ENCODE data around the gene TASP1. TPM values are rescaled to one million over a fixed set of nuclear protein-coding genes. Genes with fewer than 3 reads are reported as not detected.

The TASP1 gene
- total and polyA plus RNA-seq, 2 donors from 2014 or later, result 6.0 to 22.7 TPM

DNA sequence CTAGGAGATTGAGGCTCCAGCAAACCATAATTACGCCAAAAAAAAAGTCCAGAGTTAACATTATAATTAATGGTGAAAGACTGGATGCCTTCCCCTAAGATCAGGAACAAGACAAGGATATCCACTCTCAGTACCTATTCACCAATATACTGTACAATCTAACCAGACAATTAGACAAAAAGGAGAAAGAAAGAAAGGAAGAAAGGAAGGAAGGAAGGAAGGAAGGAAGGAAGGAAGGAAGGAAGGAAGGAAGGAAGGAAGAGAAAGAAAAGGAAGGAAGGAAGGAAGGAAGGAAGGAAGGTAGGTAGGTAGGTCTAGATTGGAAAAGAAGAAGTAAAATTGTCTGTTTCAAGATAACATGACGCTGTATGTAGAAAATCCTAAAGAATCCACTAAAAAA is 50.7 kb downstream of the TASP1 start:
- Histone ChIP-seq H3K27me3 (ENCODE audit: control insufficient read depth, insufficient read depth, low read length) (no peaks in the 10 kb centered on the region), H3K9ac (ENCODE audit: low read length in 3 of 3) (no peak overlapping the region), H3K9me3 (ENCODE audit: control insufficient read depth in 2 of 3, insufficient read depth in 1 of 3, low read length in 3 of 3) (peaks cover 0 to 4% (median 0%) of the 10 kb centered on the region in 3 donors), H3K36me3 (ENCODE audit: control insufficient read depth in 2 of 3, insufficient read depth in 3 of 3, low read length in 3 of 3) (no peaks in the 10 kb centered on the region), H3K4me1 (ENCODE audit: control insufficient read depth in 2 of 3, insufficient read depth in 2 of 3, low read depth in 1 of 3, low read length in 3 of 3) (no peaks in the 10 kb centered on the region), H3K4me3 (ENCODE audit: low read length in 3 of 3) (no peak overlapping the region), H3K27ac (ENCODE audit: low read depth in 2 of 2, low read length in 2 of 2) (no peak overlapping the region)
- DNase-seq (no peak), FAIRE-seq (no peak)
- intact Hi-C loops (cut with DNase I), result no loop called here
- TF ChIP-seq, protein P1, sequence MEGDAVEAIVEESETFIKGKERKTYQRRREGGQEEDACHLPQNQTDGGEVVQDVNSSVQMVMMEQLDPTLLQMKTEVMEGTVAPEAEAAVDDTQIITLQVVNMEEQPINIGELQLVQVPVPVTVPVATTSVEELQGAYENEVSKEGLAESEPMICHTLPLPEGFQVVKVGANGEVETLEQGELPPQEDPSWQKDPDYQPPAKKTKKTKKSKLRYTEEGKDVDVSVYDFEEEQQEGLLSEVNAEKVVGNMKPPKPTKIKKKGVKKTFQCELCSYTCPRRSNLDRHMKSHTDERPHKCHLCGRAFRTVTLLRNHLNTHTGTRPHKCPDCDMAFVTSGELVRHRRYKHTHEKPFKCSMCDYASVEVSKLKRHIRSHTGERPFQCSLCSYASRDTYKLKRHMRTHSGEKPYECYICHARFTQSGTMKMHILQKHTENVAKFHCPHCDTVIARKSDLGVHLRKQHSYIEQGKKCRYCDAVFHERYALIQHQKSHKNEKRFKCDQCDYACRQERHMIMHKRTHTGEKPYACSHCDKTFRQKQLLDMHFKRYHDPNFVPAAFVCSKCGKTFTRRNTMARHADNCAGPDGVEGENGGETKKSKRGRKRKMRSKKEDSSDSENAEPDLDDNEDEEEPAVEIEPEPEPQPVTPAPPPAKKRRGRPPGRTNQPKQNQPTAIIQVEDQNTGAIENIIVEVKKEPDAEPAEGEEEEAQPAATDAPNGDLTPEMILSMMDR (IDR thresholded peaks at IDR 0.05; ENCODE audit: borderline replicate concordance, extremely low read depth, insufficient read depth), result no peak

DNA sequence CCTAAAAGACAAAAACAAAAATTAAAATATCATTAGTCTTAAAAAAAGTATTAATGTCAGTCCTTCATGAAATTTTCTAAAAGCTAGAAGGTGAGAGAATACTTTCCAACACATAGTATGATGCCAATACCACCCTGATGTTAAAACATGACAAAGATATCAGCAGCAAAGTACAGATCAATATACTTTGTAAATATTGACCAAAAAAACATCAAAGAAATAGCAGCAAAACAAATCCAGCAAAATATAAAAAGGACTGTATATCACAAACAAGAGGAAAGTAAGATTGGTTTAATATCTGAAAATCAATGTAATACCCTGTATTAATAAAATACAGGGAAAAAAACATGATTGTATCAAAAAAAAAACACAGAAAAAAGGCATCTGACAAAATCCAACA is 51.4 kb downstream of the TASP1 start:
- Histone ChIP-seq H3K27ac (ENCODE audit: low read depth in 2 of 2, low read length in 2 of 2) (no peak overlapping the region), H3K27me3 (ENCODE audit: control insufficient read depth, insufficient read depth, low read length) (no peaks in the 10 kb centered on the region), H3K4me1 (ENCODE audit: control insufficient read depth in 2 of 3, insufficient read depth in 2 of 3, low read depth in 1 of 3, low read length in 3 of 3) (no peaks in the 10 kb centered on the region), H3K9ac (ENCODE audit: low read length in 3 of 3) (no peak overlapping the region), H3K4me3 (ENCODE audit: low read length in 3 of 3) (no peak overlapping the region), H3K36me3 (ENCODE audit: control insufficient read depth in 2 of 3, insufficient read depth in 3 of 3, low read length in 3 of 3) (no peaks in the 10 kb centered on the region), H3K9me3 (ENCODE audit: control insufficient read depth in 2 of 3, insufficient read depth in 1 of 3, low read length in 3 of 3) (peaks cover 0 to 4% (median 0%) of the 10 kb centered on the region in 3 donors)
- intact Hi-C loops (cut with DNase I), result no loop called here
- FAIRE-seq, result no peak
- TF ChIP-seq, protein P1 (IDR thresholded peaks at IDR 0.05; ENCODE audit: borderline replicate concordance, extremely low read depth, insufficient read depth), result no peak
- no peak for DNase-seq

DNA sequence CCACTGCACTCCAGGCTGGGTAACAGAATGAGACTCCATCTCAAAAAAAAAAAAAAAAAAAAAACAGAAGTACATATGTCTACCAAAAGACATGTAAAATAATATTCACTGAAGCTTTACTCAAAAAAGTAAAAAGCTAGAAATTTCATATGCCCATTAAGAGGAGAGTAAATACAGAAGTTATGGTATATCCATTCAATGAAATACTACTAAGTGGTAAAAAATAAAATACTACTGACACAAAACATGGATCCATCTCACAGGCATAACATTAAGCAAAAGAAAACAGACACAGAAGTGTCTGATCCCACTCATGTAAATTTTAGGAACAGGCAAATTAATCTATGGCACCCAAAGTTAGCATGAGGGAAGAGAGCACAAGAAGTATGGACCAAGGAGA is 52.6 kb downstream of the TASP1 start:
- TF ChIP-seq, protein P1 (IDR thresholded peaks at IDR 0.05; ENCODE audit: borderline replicate concordance, extremely low read depth, insufficient read depth), result no peak
- no peaks in the 10 kb centered on the region for H3K4me1 ChIP-seq (ENCODE audit: control insufficient read depth in 2 of 3, insufficient read depth in 2 of 3, low read depth in 1 of 3, low read length in 3 of 3)
- H3K36me3 ChIP-seq (ENCODE audit: control insufficient read depth in 2 of 3, insufficient read depth in 3 of 3, low read length in 3 of 3), result no peaks in the 10 kb centered on the region
- H3K27me3 ChIP-seq (ENCODE audit: control insufficient read depth, insufficient read depth, low read length), result no peaks in the 10 kb centered on the region
- H3K27ac ChIP-seq (ENCODE audit: low read depth in 2 of 2, low read length in 2 of 2), result no peak overlapping the region
- no peak for DNase-seq
- peaks cover 0 to 4% (median 0%) of the 10 kb centered on the region in 3 donors for H3K9me3 ChIP-seq (ENCODE audit: control insufficient read depth in 2 of 3, insufficient read depth in 1 of 3, low read length in 3 of 3)
- H3K4me3 ChIP-seq (ENCODE audit: low read length in 3 of 3), result no peak overlapping the region
- intact Hi-C loops (cut with DNase I), result no loop called here
- H3K9ac ChIP-seq (ENCODE audit: low read length in 3 of 3), result no peak overlapping the region
- FAIRE-seq, result no peak

DNA sequence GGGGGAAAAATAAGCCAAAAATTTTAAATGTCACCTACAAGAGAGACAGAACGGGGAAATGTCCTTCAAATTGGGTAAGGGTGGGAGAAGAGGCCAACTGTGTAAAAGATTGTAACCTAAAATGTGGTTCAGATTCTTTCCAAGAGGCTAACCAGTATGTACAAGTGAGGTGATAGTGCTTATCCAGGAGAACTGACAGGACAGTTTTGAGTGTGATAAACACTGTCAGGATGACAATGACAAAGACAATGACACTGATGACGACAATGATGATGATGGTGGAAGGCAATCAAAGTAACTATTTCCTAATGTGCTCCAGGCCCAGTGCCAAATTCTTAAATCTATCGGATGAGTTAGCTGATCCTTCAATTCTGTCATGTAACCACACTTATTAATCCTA is 57.3 kb downstream of the TASP1 start:
- DNase-seq, result no peak
- peaks cover 0 to 4% (median 0%) of the 10 kb centered on the region in 3 donors for H3K9me3 ChIP-seq (ENCODE audit: control insufficient read depth in 2 of 3, insufficient read depth in 1 of 3, low read length in 3 of 3)
- intact Hi-C loops (cut with DNase I), result no loop called here
- H3K27me3 ChIP-seq (ENCODE audit: control insufficient read depth, insufficient read depth, low read length), result no peaks in the 10 kb centered on the region
- TF ChIP-seq, protein P1 (IDR thresholded peaks at IDR 0.05; ENCODE audit: borderline replicate concordance, extremely low read depth, insufficient read depth), result no peak
- H3K4me3 ChIP-seq (ENCODE audit: low read length in 3 of 3), result no peak overlapping the region
- no peak for FAIRE-seq
- H3K27ac ChIP-seq (ENCODE audit: low read depth in 2 of 2, low read length in 2 of 2), result no peak overlapping the region
- peaks cover 0 to 4% (median 0%) of the 10 kb centered on the region in 3 donors for H3K36me3 ChIP-seq (ENCODE audit: control insufficient read depth in 2 of 3, insufficient read depth in 3 of 3, low read length in 3 of 3)
- no peak overlapping the region for H3K9ac ChIP-seq (ENCODE audit: low read length in 3 of 3)
- no peaks in the 10 kb centered on the region for H3K4me1 ChIP-seq (ENCODE audit: control insufficient read depth in 2 of 3, insufficient read depth in 2 of 3, low read depth in 1 of 3, low read length in 3 of 3)

All from kidney (tissue), 14 donors.